ENCODE measurements around the gene NEDD9. TPM values are rescaled to one million over a fixed set of nuclear protein-coding genes. Genes with fewer than 3 reads are reported as not detected.
A peak's percentile ranks its signal among the peaks of the same experiment; 100 is the strongest.

Gene NEDD9
- total and polyA plus RNA-seq, 2 of the 13 experiments (the other 11 are each of a cell fraction or from before 2014, with no cell fraction given), result 27.1 to 389 TPM

- TF ChIP-seq TEF (CRISPR knock-in tag; IDR thresholded peaks at IDR 0.05) (no peak), BATF2 (CRISPR knock-in tag; IDR thresholded peaks at IDR 0.05) (no peak), ARID4A (CRISPR knock-in tag; IDR thresholded peaks at IDR 0.05; ENCODE audit: borderline replicate concordance) (peak; percentile 69; the same call in 1 of the 2 replicates), HMGXB4 (CRISPR knock-in tag; IDR thresholded peaks at IDR 0.05; ENCODE audit: borderline replicate concordance in 1 of 2, low read depth in 1 of 2) (no peak), ARID3A (IDR thresholded peaks at IDR 0.05; ENCODE audit: low read depth, low read length) (0 out of 2 replicates have a peak, but pooled peaks have one; percentile 12), SP5 (CRISPR knock-in tag; IDR thresholded peaks at IDR 0.05; ENCODE audit: borderline replicate concordance, low read depth) (peak; percentile 21; the same call in 1 of the 2 replicates), GABPB1 (CRISPR knock-in tag; IDR thresholded peaks at IDR 0.05) (peak; percentile 51), DMTF1 (CRISPR knock-in tag; IDR thresholded peaks at IDR 0.05) (no peak), ARID2 (CRISPR knock-in tag; IDR thresholded peaks at IDR 0.05; ENCODE audit: borderline replicate concordance) (no peak), FOXC1 (CRISPR knock-in tag; IDR thresholded peaks at IDR 0.05; ENCODE audit: borderline replicate concordance) (no peak), ATF4 (CRISPR knock-in tag; IDR thresholded peaks at IDR 0.05) (0 out of 4 replicates have a peak, but pooled peaks of 1 of the 2 experiments have one; percentile 5), STAG1 (CRISPR knock-in tag; IDR thresholded peaks at IDR 0.05) (peak; percentile 21; the same call in 1 of the 2 replicates), AHR (CRISPR knock-in tag; IDR thresholded peaks at IDR 0.05) (no peak)
These were observed 3.4 kb downstream of the NEDD9 start (continued) for GRCh38 chr6:11228935-11229654.

Data from HepG2 (cell line).